H9 (cell line): ENCODE measurements around the gene SIPA1. TPM values are rescaled to one million over a fixed set of nuclear protein-coding genes. Genes with fewer than 3 reads are reported as not detected.

Source experiments
- DNase-seq: peaks from one replicate; pipeline ENCODE4 v3.0.0-alpha.2; 2017
- H2AFZ ChIP-seq: one replicate; pipeline ENCODE4 v1.6.1; 2013; ENCODE audit warnings: mild to moderate bottlenecking, low read length, control low read depth, moderate library complexity
- H2AK5ac ChIP-seq: 2 replicates; pipeline ENCODE4 v1.6.1; 2013; ENCODE audit warnings: low read length, control low read depth, mixed read lengths; ENCODE audit not compliant: insufficient read length
- H2BK120ac ChIP-seq: one replicate; pipeline ENCODE4 v1.6.1; 2013; ENCODE audit warnings: low read depth, mild to moderate bottlenecking, low read length, control low read depth, inconsistent platforms; ENCODE audit not compliant: poor library complexity, severe bottlenecking
- H2BK12ac ChIP-seq: 2 replicates; pipeline ENCODE4 v1.6.1; 2013; ENCODE audit warnings: low read length, control low read depth, mixed read lengths, low read depth; ENCODE audit not compliant: insufficient read length
- H2BK15ac ChIP-seq: 2 replicates; pipeline ENCODE4 v1.6.1; 2013; ENCODE audit warnings: low read depth, low read length, control low read depth
- H2BK20ac ChIP-seq: one replicate; pipeline ENCODE4 v1.6.1; 2013; ENCODE audit warnings: low read depth, mild to moderate bottlenecking, low read length, control low read depth, inconsistent platforms; ENCODE audit not compliant: poor library complexity, severe bottlenecking
- H2BK5ac ChIP-seq: 2 replicates; pipeline ENCODE4 v1.6.1; 2013; ENCODE audit warnings: low read length, control low read depth, mixed read lengths; ENCODE audit not compliant: insufficient read length
- H3K14ac ChIP-seq: 2 replicates; pipeline ENCODE4 v1.6.1; 2013; ENCODE audit warnings: low read length, control low read depth; ENCODE audit not compliant: insufficient read depth
- H3K18ac ChIP-seq: 2 replicates; pipeline ENCODE4 v1.6.1; 2013; ENCODE audit warnings: low read depth, mild to moderate bottlenecking, mixed read lengths, low read length, control low read depth; ENCODE audit not compliant: insufficient read length
- H3K23ac ChIP-seq: 2 replicates; pipeline ENCODE4 v1.6.1; 2013; ENCODE audit warnings: low read length, control low read depth, mixed read lengths, low read depth; ENCODE audit not compliant: insufficient read length
- H3K23me2 ChIP-seq: 2 replicates; pipeline ENCODE4 v1.6.1; 2013; ENCODE audit warnings: low read depth, mild to moderate bottlenecking, mixed read lengths, low read length, control low read depth; ENCODE audit not compliant: insufficient read length, poor library complexity, severe bottlenecking
- H3K27ac ChIP-seq: 2 replicates; pipeline ENCODE4 v1.5.1; 2013; ENCODE audit warnings: low read length, control low read depth, mixed read lengths, low read depth; ENCODE audit not compliant: insufficient read length
- H3K27me3 ChIP-seq: 2 replicates; pipeline ENCODE4 v1.6.1; 2013; ENCODE audit warnings: low read length, control low read depth, inconsistent platforms; ENCODE audit not compliant: insufficient read depth
- H3K4ac ChIP-seq: 2 replicates; pipeline ENCODE4 v1.6.1; 2013; ENCODE audit warnings: low read depth, mild to moderate bottlenecking, control low read depth, inconsistent platforms, low read length, moderate library complexity
- H3K4me1 ChIP-seq: 2 replicates; pipeline ENCODE4 v1.6.1; 2013; ENCODE audit warnings: low read length, control low read depth, inconsistent platforms; ENCODE audit not compliant: insufficient read depth
- H3K4me2 ChIP-seq: 2 replicates; pipeline ENCODE4 v1.6.1; 2013; ENCODE audit warnings: low read length, control low read depth, mixed read lengths; ENCODE audit not compliant: insufficient read length, insufficient read depth
- H3K56ac ChIP-seq: 2 replicates; pipeline ENCODE4 v1.6.1; 2013; ENCODE audit warnings: low read depth, mild to moderate bottlenecking, mixed read lengths, low read length, control low read depth; ENCODE audit not compliant: insufficient read length
- H3K79me1 ChIP-seq: 2 replicates; pipeline ENCODE4 v1.6.1; 2013; ENCODE audit warnings: low read depth, mild to moderate bottlenecking, moderate library complexity, low read length, control low read depth, inconsistent platforms; ENCODE audit not compliant: insufficient read depth, poor library complexity, severe bottlenecking
- H3K79me2 ChIP-seq: 2 replicates; pipeline ENCODE4 v1.6.1; 2013; ENCODE audit warnings: low read length, control low read depth, inconsistent platforms; ENCODE audit not compliant: insufficient read depth
- H3K9ac ChIP-seq: 2 replicates; pipeline ENCODE4 v1.6.1; 2013; ENCODE audit warnings: low read length, control low read depth, mixed read lengths; ENCODE audit not compliant: insufficient read length; ENCODE audit errors: extremely low read depth
- H3K9me3 ChIP-seq: one replicate; pipeline ENCODE4 v1.6.1; 2013; ENCODE audit warnings: low read depth, low read length, inconsistent platforms; ENCODE audit not compliant: control insufficient read depth
- H3T11ph ChIP-seq: one replicate; pipeline ENCODE4 v1.6.1; 2013; ENCODE audit warnings: mild to moderate bottlenecking, low read length, control low read depth, inconsistent platforms
- H4K20me1 ChIP-seq: one replicate; pipeline ENCODE4 v1.6.1; 2013; ENCODE audit not compliant: control insufficient read depth, insufficient read length, insufficient read depth
- H4K5ac ChIP-seq: 2 replicates; pipeline ENCODE4 v1.6.1; 2013; ENCODE audit warnings: low read depth, mild to moderate bottlenecking, mixed read lengths, low read length, control low read depth; ENCODE audit not compliant: insufficient read length
- H4K8ac ChIP-seq: replicated peaks from 2 replicates; pipeline ENCODE4 v1.6.1; 2013; ENCODE audit warnings: low read length, control low read depth, mixed read lengths, low read depth; ENCODE audit not compliant: insufficient read length
- H4K91ac ChIP-seq: 2 replicates; pipeline ENCODE4 v1.6.1; 2013; ENCODE audit warnings: low read depth, mild to moderate bottlenecking, moderate library complexity, mixed read lengths, low read length, control low read depth; ENCODE audit not compliant: insufficient read length
- H3K27ac Mint-ChIP-seq, 3 experiments: 2 replicates in 2 of 3; 3 replicates in 1 of 3; pipeline ENCODE4 v1.8.0; 2020 to 2021; ENCODE audit warnings: mixed read lengths in 3 of 3, mild to moderate bottlenecking in 1 of 3, moderate library complexity in 1 of 3
- H3K27me3 Mint-ChIP-seq: 2 replicates; pipeline ENCODE4 v1.8.0; 2021; ENCODE audit warnings: low read depth, mild to moderate bottlenecking, moderate library complexity, mixed read lengths
- H3K36me3 Mint-ChIP-seq, 3 experiments: 2 replicates in 2 of 3; 3 replicates in 1 of 3; pipeline ENCODE4 v1.8.0; 2020 to 2021; ENCODE audit warnings: low read depth in 3 of 3, mixed read lengths in 3 of 3; ENCODE audit not compliant: insufficient read depth in 1 of 3
- H3K4me1 Mint-ChIP-seq, 2 experiments: 2 replicates each; pipeline ENCODE4 v1.8.0; 2020; ENCODE audit warnings: mixed read lengths in 2 of 2
- H3K4me3 Mint-ChIP-seq, 2 experiments: 2 replicates in 1 of 2; 3 replicates in 1 of 2; pipeline ENCODE4 v1.8.0; 2020 to 2021; ENCODE audit warnings: mild to moderate bottlenecking in 2 of 2, mixed read lengths in 2 of 2, moderate library complexity in 1 of 2
- H3K9me3 Mint-ChIP-seq, 2 experiments: 2 replicates in 1 of 2; 3 replicates in 1 of 2; pipeline ENCODE4 v1.8.0; 2020; ENCODE audit warnings: mild to moderate bottlenecking in 2 of 2, mixed read lengths in 2 of 2, moderate library complexity in 1 of 2
- WGBS: extraction: QIAGEN DNeasy Blood & Tissue Kit; methylation state at CpG from one replicate; pipeline ENCODE4 v1.1.7; 2013; ENCODE audit warnings: missing lambda C conversion rate, low lambda C conversion rate, mixed read lengths; ENCODE audit not compliant: insufficient read length; ENCODE audit errors: extremely low coverage; 5-methylcytosine and 5-hydroxymethylcytosine counted together
- total RNA-seq: library from RNA; stranded (reverse); gene quantifications from 2 replicates; pipeline ENCODE4 v1.2.1, GENCODE V29; 2021
- TF ChIP-seq, protein P1 (sequence below): fragments of 200-600 bp; sonication (generic); conservative IDR thresholded peaks from 3 replicates; pipeline ENCODE4 v1.8.0; 2021; ENCODE audit warnings: antibody characterized with exemption, mild to moderate bottlenecking

SIPA1 gene
- total RNA-seq, 1 experiment from 2014 or later: 32.0 TPM

DNA sequence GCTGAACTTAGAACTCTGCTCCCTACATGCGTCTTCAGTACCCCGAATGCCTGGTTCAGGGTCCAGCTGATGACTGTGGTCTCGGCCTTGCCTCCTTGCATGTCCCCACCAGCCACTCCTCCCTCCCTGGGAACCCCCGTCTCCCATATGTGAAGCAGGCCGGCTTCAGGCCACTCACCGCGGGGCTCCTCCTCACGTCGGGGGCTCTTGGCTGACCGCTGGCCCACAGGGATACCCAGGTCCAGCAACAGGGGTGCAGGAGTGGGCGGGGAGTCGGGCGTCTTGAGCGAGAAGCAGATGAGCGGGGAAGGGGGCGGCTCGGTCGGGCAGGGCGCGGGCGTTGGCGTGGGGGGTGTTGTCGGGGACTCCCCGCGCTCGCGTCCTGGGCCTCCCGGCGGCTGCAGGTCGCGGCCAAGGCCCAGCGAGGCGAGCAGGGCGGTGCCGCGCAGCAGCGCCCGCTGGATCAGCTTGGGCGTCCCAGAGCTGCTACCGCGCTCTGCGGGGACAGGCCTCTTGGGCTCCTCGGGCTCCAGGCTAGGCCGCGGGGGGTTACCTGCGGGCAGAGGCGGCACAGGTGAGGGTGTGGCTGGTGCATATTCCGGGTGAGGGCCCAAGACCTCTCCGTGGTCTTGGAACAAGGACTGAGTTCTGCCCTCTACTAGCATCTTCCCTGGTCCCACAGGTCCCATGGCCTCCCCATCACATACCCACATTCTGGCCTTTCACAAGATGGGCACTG, 38.5 kb upstream of the SIPA1 start:
- Histone ChIP-seq H3K4ac (no peak overlapping the region), H2AFZ (no peak overlapping the region), H3K79me1 (no peaks in the 10 kb centered on the region), H3K14ac (no peak overlapping the region), H3K4me2 (no peak overlapping the region), H2BK5ac (no peak overlapping the region), H4K5ac (no peak overlapping the region), H3K4me1 (no peaks in the 10 kb centered on the region), H3K23me2 (no peaks in the 10 kb centered on the region), H2BK12ac (no peak overlapping the region), H2AK5ac (no peak overlapping the region), H3K9ac (no peak overlapping the region), H4K20me1 (no peaks in the 10 kb centered on the region), H2BK20ac (no peak overlapping the region), H4K91ac (no peak overlapping the region), H4K8ac (no peak overlapping the region), H3K18ac (no peak overlapping the region), H2BK120ac (no peak overlapping the region), H3T11ph (no peak overlapping the region), H3K23ac (no peak overlapping the region), H3K27ac (no peak overlapping the region), H3K56ac (no peak overlapping the region), H3K27me3 (no peaks in the 10 kb centered on the region; the same call in 1 of the 2 replicates), H2BK15ac (no peak overlapping the region), H3K79me2 (no peaks in the 10 kb centered on the region), H3K9me3 (no peaks in the 10 kb centered on the region)
- Mint-ChIP-seq H3K36me3 (peaks cover 9 to 31% (median 19%) of the 10 kb centered on the region in 3 experiments), H3K27ac (no peak overlapping the region), H3K4me3 (no peak overlapping the region), H3K27me3 (peaks cover 10% of the 10 kb centered on the region), H3K4me1 (peaks cover 0 to 3% of the 10 kb centered on the region in 2 experiments; a peak in 1 of 4 replicates), H3K9me3 (no peaks in the 10 kb centered on the region)
- TF ChIP-seq, protein P1, sequence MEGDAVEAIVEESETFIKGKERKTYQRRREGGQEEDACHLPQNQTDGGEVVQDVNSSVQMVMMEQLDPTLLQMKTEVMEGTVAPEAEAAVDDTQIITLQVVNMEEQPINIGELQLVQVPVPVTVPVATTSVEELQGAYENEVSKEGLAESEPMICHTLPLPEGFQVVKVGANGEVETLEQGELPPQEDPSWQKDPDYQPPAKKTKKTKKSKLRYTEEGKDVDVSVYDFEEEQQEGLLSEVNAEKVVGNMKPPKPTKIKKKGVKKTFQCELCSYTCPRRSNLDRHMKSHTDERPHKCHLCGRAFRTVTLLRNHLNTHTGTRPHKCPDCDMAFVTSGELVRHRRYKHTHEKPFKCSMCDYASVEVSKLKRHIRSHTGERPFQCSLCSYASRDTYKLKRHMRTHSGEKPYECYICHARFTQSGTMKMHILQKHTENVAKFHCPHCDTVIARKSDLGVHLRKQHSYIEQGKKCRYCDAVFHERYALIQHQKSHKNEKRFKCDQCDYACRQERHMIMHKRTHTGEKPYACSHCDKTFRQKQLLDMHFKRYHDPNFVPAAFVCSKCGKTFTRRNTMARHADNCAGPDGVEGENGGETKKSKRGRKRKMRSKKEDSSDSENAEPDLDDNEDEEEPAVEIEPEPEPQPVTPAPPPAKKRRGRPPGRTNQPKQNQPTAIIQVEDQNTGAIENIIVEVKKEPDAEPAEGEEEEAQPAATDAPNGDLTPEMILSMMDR: no peak
- no CpG with 5 or more reads among the region's 49 CpGs for WGBS
- no peak for DNase-seq
